HG03469 (cell line): ENCODE data around the gene TRAPPC1.

Source experiments
- ATAC-seq: cut with Tn5 transposase; IDR thresholded peaks from one replicate; pipeline ENCODE4 v1.9.1; 2021; ENCODE audit warnings: mild to moderate bottlenecking, moderate library complexity, moderate number of reproducible peaks; ENCODE audit not compliant: unreplicated experiment

TRAPPC1 gene

DNA sequence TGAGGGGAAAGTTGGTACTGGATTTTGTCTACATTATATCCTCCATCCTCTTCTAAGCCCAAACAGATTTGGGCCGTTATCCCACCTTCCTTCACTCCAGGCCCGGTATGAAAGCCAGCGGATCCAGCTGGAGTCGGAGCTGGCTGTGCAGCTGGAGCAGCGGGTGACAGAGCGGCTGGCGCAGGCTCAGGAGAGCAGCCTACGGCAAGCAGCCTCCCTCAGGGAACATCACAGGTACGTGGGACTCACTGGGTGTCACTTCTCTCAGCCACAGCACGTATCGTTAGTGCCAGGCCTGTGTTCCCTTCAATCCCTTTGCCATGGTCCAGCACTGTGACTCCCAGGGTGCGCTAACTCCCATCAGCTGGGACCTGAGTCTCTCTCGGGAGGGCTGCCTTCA lies 11.5 kb upstream of the TRAPPC1 start:
- ATAC-seq: no peak

DNA sequence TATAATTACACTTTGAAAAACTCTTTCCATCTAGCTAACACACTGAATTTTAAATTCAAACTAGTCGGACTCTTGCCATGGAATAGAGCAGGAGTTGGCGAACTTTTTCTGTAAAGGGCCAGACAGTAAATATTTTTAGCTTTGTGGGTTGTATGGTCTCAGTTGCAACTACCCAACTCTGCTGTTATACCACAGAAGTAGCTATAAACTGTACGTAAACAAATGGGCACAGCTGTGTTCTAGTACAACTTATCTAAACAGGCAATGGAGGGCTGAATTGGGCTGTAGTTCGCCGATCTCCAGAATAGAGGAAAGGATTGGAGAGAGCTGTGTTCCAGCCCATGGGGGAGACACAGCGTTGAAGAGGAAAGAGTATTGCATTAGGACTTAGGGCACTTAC lies 9.0 kb upstream of the TRAPPC1 start:
- no peak for ATAC-seq

DNA sequence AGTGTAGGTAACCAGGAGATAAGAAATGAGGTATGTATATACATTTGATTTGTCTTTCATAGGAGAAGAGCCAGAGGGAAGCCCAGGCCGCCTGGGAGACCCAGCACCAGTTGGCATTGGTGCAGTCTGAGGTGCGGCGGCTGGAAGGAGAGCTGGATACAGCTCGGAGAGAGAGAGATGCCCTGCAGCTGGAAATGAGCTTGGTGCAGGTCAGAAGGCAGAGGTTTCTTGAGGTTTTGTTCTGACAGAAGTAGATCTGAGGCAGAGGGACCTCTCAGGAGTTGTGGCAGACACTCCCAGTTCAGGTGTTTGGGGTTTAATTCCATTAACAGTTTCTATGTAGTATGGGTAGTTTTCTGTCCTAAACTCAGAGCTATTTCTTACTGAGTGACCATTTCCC lies 8.3 kb upstream of the TRAPPC1 start:
- ATAC-seq: no peak

DNA sequence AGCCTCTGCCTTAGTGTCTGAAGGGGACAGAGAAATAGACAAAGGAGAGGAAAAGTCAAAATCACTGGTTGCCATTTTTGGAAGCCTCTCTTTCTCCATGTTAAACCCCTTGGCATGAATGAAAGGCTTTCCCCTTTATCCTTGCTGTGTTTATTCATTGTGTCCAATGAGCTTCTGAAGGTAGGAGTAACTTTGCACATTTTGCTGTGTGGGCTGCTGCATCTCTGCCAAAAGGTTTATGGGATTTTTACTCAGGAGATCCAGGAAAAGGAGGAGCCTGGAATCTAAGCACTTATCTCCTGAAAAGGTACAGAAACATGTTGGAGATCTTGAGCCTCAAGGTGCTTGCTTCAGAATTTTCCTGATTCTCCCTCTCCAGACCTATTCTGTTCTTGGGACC lies 4.1 kb upstream of the TRAPPC1 start:
- no peak for ATAC-seq

DNA sequence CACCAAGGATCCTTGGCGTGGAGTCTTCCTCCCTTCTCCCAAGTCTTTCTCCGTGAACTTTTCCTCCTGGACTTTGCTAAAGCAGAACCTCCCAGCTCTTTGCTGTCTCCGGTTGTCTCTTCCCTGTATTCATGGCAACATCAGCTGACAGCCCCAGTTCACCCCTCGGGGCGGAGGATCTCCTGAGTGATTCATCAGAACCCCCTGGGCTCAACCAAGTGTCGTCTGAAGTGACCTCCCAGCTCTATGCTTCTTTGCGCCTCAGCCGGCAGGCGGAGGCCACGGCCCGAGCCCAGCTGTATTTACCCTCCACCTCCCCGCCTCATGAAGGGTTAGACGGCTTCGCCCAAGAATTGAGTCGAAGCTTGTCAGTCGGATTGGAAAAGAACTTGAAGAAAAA lies 1.2 kb upstream of the TRAPPC1 start:
- ATAC-seq: no peak

DNA sequence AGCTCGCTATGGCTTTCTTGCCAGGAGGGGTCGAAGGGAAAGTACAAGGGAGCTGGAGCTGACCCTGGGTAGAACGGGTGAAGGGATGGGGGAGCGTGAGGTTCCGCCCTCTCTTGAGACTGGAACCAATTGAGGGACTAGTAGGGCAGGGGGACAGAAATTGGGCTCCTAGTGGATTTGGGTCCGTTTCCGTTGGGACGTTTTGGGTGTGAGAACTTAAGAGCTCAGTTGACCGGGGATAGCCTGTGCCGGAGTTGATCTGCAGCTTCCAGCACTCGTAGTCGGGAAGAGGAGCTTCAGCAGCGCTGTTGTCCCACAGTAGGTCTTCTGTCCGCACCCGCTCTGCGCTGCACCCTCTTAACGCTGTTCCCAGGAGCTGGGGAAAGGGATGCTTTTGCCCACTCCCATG lies 741 bp upstream of the TRAPPC1 start:
- no peak for ATAC-seq

DNA sequence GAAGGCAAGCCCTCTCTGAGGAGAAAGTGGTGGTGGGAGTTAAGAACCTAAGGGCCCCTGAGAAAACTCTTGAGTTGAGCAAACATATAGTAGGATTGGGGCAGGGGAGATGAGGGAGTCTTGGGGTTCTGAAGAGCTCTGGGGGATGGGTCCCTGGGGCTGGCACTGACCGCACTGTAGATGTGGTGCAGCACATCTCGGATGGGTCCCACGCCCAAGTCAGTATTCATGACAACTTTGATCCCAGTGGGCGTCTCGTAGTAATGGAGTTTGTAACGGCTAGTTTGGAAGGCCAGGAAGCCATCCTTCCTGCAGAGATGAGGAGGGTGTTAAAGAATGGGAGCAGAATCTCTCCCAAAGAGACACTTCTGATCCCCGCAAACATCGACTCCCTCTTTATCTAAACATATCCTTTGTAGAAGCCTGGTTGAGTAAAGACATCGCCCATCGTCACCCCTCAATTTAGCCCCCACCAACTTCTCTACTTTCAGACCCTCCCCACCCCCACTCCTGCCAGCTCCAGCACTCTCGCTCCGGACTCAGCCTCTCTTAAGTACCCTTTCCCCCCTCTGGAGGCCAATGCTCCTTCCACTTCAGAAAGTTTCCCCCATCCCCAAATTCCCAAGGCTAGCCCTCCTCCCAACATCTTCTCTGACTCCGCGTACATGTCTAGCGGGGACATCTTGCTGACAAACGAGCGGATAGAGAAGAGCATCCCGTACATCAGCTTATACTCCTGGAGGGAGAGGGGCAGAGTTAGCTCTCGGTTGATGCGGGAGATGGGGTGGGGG lies 710 bp downstream of the TRAPPC1 start:
- ATAC-seq: no peak

DNA sequence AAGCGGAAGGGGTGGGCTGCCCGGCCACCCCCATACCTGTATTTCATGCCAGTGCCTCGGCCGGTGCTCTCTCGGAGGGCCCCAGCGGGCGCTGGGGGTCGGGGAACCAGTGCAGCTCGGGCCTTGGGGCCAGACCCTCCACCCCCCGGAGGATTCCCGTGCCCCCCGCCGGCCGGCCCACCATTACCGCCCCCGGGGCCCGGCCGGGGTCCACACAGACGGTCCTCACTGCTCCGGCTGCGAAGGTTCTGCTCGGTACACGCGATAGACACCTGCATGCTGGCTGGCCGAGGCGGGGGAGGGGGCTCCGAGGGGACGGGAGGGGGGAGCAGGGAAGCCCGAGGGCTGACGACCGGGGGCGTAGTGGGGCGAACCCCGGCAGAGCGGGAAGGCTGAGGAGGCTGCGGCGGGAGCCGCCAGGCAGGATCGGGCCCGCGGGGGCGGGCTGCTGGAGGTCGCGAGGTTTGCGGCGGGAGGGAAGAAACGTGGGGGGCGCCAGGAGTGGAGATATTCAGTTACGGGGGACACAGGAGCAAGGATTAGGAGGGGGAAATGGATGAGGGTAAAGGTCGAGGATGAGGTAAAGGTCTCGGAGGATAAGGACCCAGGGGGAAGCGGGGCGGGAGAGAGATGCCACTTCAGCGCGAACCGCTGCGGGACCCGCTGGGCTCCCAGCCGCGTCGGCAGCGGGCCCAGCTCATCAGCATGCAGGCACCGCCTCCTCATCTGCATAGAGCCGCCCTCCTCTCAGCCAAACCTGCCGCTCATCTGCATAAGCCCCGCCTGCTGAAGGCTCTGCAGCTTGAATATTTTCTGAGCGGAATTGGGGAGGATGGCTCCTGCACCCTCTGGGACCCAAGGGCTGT lies 2.4 kb downstream of the TRAPPC1 start, which contains the start of gene KCNAB3:
TSS of gene KCNAB3 (minus strand) at position 699 of the 866 bp plus-strand sequence. CDS start at position 278, 421 bp downstream.
- ATAC-seq: no peak

DNA sequence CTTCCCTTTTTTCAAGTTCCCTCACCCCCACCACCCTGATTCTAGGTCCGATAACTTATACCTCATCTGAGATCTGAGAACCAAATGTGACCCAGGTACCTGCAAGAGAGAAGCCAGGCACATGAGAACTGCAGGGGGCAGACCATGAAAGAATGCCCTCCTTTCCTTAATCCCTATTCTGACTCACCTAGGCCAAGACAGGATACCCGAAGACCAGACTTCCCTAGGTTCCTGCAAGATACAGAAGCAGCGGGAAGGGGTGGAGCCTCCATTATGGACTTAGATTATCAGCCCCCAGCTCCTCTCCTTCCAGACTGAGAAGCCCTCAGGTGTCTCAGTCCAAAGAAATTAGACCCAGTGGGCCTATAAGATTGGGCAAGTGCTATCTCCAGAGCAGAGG lies 4.2 kb downstream of the TRAPPC1 start:
- ATAC-seq: no peak

DNA sequence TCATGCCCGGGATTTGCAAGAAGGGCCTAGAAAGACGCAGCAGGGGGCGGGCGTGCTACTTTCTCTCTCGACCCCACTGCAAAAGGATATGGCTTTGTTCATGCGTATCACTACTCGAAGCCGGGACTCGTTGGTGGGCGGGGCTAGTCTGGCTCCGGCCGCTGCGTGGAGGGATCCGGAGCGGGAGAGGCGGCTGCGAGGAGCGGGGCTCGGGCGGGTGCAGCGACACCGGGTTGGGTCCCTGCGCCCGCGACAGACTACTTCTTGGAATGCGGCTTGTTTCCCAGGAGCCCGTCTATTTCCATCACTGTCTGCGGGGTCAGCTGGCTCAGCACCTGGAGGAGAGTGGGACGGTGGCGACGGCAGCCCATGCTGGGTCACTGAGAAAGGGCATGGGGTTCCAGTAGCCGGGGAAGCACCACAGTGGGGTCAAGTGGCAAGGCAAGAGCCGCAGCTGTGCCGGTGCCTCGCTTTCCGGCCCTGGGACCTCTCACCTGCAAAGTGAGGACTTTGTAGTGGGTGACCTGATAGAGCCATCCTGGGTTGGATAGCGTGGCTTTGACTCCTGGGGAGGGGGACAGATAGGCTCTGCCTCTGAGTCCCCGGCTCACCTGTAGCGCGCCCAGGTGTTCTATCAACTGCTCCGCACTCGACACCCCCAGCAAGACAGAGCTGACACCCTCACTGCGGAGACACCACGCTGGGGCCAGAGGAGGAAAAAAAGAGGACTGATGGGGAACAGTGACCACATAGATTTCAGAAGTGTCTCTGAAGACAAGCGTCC lies 8.7 kb downstream of the TRAPPC1 start:
- no peak for ATAC-seq

DNA sequence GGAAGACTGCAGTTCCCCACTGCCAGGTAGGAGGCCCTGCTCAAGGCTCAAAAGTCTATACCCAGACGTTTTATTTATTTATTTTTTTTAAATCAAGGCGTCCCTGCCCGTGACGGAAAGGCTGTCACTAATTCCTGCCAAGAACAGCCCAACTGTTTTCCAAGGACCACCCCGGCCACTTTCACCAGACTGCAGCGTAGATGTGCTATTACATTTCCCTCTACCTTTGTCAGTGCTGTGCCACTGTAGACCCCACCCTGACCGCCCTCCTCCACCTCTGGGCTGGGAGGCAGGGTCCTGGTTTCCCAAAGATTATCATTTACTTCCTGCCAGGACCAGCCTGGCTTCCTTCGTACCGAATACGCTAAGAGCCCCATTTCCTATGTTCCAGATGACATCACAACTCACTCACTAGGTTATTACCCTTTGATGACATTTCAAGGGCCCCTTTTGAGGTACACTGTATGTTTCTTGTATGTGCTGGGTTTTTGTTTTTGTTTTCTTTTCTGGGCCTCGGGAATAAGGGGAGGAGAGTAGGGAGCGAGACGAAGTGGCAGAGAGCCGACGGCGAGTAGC lies 9.4 kb downstream of the TRAPPC1 start:
- no peak for ATAC-seq

DNA sequence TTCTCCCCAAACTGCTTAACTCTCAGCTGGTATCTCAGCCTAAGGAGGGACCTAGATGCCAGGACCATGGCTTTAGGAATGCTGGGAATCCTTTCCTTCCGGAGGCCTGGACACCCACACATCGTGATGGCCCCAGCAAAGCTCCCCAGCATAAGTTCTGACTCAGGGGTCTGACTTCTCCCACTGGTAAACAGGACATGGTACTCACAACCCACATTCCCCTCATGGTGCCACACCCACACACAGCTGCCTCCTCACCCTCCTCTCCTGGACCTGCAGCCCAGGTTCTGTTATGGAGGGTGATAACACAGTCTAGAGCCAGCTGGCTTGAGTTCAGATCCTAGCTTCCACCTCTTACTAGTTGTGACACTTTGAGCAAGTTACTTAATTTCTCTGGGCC lies 14.9 kb downstream of the TRAPPC1 start:
- no peak for ATAC-seq

DNA sequence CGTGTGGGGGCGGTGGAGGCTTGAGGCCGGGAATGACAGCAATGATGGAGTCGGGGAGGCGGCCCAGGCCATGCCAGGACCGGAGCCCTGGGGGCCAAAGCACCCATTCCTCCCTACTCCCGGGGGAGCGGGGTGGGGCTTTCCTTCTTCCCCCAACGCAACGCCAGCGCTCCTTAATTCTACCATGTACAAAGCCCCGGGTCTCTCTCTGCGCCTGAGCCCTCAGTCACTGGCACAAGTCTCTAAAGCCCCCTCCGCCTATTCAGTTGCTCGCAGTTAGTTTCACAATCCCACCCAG lies 15.4 kb downstream of the TRAPPC1 start:
- ATAC-seq: peak; percentile 16

DNA sequence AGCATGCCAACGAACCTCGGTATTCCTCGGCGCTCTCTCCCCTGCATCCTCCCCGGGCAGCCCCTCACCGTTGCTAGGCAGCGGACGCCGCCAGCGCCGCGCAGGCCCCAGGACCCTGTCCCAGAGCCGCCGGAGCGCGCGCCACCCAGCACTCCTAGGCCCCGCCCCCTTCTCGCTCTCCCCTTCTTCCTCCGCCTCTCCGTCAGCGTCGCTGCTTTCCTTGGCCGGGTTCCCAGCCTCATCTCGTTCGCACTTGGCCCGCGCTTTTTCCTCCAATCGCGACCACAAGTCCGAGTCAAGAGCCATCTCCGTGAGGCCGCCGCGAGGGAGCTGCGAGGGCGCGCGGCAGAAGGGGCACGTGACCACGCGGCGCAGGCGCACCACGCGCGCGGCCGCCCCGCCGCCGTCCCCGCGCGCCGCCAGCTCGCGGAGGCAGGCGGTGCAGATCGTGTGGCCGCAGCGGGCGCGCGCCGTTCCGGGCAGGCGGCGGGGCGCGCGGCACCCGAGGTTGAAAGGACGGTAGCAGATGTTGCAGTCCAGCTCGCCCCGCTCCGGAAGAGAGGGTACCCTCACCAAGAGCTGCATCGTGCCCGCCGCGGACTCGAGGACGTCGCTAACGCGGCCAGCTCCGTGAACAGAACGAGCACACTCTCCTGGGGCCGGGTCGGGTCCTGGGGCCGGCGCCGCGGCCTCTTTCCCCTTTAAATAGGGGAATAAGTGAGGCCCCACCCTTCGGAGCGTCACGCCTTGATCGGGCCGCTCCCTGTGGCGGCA lies 15.9 kb downstream of the TRAPPC1 start, which contains the start of gene RNF227:
TSS of gene RNF227 (minus strand) at position 679 of the 774 bp plus-strand sequence. CDS start at position 585, 94 bp downstream.
- peak; percentile 47 for ATAC-seq

DNA sequence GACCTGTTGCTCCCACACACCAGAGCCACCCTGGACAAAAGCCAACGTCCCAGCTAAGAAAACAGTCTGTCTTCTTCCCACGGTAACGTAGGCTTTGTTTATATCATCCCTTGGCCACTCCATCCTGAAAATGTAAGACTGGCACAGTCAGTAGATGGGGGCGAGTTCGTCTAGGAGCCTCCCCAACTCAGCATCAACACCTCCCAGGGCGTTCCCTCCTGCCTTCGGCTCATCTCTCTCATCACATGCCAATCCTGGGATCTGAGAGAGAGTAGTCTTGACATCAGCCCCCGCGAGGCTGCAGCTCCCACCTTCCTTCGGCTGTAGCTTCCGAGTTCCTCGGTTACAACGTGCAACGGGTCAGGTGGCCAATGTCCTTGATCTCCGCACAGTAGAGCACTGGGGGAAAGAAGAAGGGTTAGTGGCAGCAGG lies 16.6 kb downstream of the TRAPPC1 start:
- no peak for ATAC-seq

DNA sequence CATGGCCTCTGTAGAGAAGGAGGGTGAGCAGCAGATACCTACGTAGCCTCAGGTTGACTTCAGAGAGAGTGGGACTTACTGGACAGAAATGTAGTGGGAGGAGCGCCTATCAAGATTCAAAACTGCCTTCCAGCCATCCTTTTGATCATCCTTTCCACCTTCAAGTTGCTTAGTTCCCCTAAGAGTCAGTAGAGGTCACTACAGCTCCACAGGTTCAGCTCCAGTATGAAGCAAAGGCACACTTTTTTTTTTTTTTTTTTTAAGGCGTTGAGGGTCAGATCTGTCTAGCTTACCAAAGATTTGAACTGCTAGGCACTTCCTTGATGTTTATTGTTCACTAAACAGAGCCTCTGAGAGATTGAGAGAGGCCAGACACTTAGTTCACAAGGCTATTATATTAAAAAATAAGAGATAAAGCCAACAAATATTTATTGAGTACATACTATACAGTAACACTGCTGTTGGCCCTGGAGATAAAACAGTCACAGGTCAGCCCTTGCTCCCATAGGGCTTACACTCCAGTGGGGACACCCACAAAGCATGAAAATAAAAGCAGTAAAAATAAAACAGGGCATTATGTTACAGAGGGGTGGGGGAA lies 18.7 kb downstream of the TRAPPC1 start:
- no peak for ATAC-seq

DNA sequence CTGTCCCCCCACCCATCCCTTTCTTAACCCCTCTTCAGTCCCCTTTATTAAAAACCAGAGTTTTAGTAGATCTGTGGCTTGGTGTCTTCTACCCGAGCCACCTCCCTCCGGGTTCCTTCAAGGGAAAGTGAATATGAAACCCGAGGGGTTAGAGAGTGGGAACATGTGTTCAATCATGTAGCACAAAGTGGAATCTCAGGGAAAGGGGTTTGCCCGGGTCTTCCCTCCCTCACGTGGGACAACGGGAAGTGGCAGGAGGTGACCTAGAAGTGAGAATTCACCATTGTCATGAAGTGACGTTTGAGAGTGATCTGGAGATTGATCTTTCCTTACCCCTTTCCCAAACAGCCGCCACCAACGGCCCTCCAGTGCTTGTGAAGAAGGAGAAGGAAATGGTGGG lies 20.6 kb downstream of the TRAPPC1 start:
- ATAC-seq: no peak

DNA sequence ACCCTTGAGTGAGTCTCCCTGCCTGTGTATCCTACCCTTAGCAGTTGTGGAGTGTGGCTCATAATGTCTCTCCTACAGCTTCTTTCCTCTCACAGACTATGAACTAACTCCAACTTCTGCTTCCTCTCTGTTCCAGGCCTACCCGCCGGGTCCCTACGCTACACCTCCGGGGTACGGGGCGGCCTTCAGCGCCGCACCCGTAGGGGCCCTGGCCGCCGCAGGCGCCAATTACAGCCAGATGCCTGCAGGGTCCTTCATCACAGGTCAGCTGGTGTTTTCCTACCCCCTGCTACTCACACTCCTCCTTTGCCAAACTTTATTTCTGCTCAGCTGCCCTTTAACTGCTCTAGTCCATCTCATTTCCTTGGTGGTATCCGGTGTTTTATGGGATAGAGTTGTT lies 21.0 kb downstream of the TRAPPC1 start:
- ATAC-seq: no peak

DNA sequence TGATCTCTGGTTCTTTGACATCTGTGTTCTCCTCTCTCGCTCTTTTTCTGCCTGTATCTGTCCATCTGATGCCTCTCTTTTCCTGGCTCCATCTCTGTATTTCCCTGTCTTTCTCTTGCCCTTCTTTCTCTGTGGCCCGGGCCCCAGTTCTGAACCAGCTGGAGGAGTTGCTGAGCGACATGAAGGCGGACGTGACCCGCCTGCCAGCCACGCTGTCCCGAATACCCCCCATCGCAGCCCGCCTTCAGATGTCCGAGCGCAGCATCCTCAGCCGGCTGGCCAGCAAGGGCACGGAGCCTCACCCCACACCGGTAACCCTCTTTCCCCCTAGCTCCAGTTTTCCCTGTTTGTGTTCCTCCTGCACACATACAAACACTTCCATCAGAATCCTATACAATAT lies 21.5 kb downstream of the TRAPPC1 start:
- no peak for ATAC-seq

DNA sequence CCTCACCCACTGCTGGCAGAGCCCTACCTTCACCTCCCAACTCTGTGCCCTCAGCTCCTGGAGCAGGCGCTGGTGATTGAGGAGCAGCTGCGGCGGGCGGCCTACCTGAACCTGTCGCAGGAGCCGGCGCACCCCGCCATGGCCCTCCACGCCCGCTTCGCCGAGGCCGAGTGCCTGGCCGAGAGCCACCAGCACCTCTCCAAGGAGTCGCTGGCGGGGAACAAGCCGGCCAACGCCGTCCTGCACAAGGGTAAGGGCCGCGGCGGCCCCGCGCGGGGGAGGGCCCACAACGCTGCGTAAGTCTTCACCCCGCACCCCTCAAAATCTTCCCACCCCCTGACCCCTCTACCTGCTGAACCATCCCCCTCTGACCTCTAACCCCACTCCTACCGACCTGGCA lies 22.7 kb downstream of the TRAPPC1 start:
- no peak for ATAC-seq
